Fibroblast of gingiva (primary cell): ENCODE data around the gene MTSS2.
A peak's percentile ranks its signal among the peaks of the same experiment; 100 is the strongest.

Experiments used
- DNase-seq: peaks from one replicate; pipeline ENCODE4 v3.0.0-alpha.2; 2011; ENCODE audit warnings: low read depth

Gene MTSS2

GRCh38 chr16:70715055-70715858, 29.4 kb upstream of the MTSS2 start:
- peak; percentile 100 for DNase-seq

GRCh38 chr16:70714581-70715054, 28.8 kb upstream of the MTSS2 start:
- DNase-seq: no peak

GRCh38 chr16:70713824-70714223, 28.0 kb upstream of the MTSS2 start:
- DNase-seq: no peak

- no peak for DNase-seq
These were observed 27.5 kb upstream of the MTSS2 start for GRCh38 chr16:70713342-70713741.

- no peak for DNase-seq
These were observed 27.1 kb upstream of the MTSS2 start for GRCh38 chr16:70712942-70713341.

GRCh38 chr16:70712359-70712758, 26.5 kb upstream of the MTSS2 start:
- DNase-seq: no peak

- no peak for DNase-seq
These were observed 25.6 kb upstream of the MTSS2 start for GRCh38 chr16:70711211-70712031.

GRCh38 chr16:70710422-70711210, 24.8 kb upstream of the MTSS2 start:
- no peak for DNase-seq

- no peak for DNase-seq
These were observed 24.1 kb upstream of the MTSS2 start for GRCh38 chr16:70709942-70710341.

GRCh38 chr16:70709457-70709856, 23.6 kb upstream of the MTSS2 start:
- no peak for DNase-seq

GRCh38 chr16:70708366-70709246, 22.8 kb upstream of the MTSS2 start:
- no peak for DNase-seq

- peak; percentile 96 for DNase-seq
These were observed 21.2 kb upstream of the MTSS2 start for GRCh38 chr16:70706948-70707465.

- no peak for DNase-seq
These were observed 19.2 kb upstream of the MTSS2 start for GRCh38 chr16:70705056-70705455.

- DNase-seq: no peak
These were observed 18.7 kb upstream of the MTSS2 start for GRCh38 chr16:70704586-70704985.

- no peak for DNase-seq
These were observed 18.1 kb upstream of the MTSS2 start for GRCh38 chr16:70703835-70704381.

- peak; percentile 99 for DNase-seq
These were observed 17.4 kb upstream of the MTSS2 start for GRCh38 chr16:70703041-70703834.

- no peak for DNase-seq
These were observed 16.8 kb upstream of the MTSS2 start for GRCh38 chr16:70702624-70703023.

GRCh38 chr16:70701998-70702397, 16.1 kb upstream of the MTSS2 start:
- DNase-seq: no peak

- no peak for DNase-seq
These were observed 15.7 kb upstream of the MTSS2 start for GRCh38 chr16:70701596-70701995.

GRCh38 chr16:70701036-70701435, 15.2 kb upstream of the MTSS2 start:
- no peak for DNase-seq
